Daoy (cell line): Measurements from ENCODE around the gene MISFA. TPM values are rescaled to one million over a fixed set of nuclear protein-coding genes. Genes with fewer than 3 reads are reported as not detected.
"Not testable (repeated sequence)": the region's sequence is repeated elsewhere in the genome, so short reads cannot be mapped to it uniquely, and the experiment has no call there.

Experiments used
- DNase-seq: peaks from one replicate; pipeline ENCODE4 v3.0.0-alpha.2; 2015; ENCODE audit warnings: low read depth
- total RNA-seq: library from RNA; depleted of rRNA; stranded (reverse); fragments of >200 nt; shearing (Covaris generic); gene quantifications from 2 replicates; pipeline ENCODE4 v1.2.3, GENCODE V29; 2014; rRNA removed

The MISFA gene
- 0.63 and 6.4 TPM in 2 replicates for total RNA-seq

- no peak for DNase-seq
These were observed at the start of gene MISFA for GRCh38 chr11:18599739-18600230. Gene MISFA, plus strand, starts transcription at chr11:18599789. Its CDS starts 140 bp downstream, at chr11:18599929.

- DNase-seq, result no peak
These were observed 36.4 kb upstream of the MISFA start for GRCh38 chr11:18563090-18563730.

GRCh38 chr11:18564149-18564548 lies 35.4 kb upstream of the MISFA start:
- DNase-seq, result no peak

GRCh38 chr11:18566406-18566805 lies 33.2 kb upstream of the MISFA start:
- DNase-seq, result no peak

GRCh38 chr11:18567081-18567480 lies 32.5 kb upstream of the MISFA start:
- DNase-seq, result no peak

GRCh38 chr11:18575361-18575760 lies 24.2 kb upstream of the MISFA start:
- DNase-seq, result no peak

- no peak for DNase-seq
These were observed 20.5 kb upstream of the MISFA start for GRCh38 chr11:18578975-18579598.

- no peak for DNase-seq
These were observed 19.3 kb upstream of the MISFA start for GRCh38 chr11:18580113-18580766.

GRCh38 chr11:18581825-18582224 lies 17.8 kb upstream of the MISFA start:
- no peak for DNase-seq

- DNase-seq, result peak; percentile 90
These were observed 11.0 kb upstream of the MISFA start, which contains the start of gene UEVLD for GRCh38 chr11:18588297-18589252. Gene UEVLD, minus strand, starts transcription at chr11:18588734. Its CDS starts 80 bp downstream, at chr11:18588654.

- no peak for DNase-seq
These were observed 9.0 kb upstream of the MISFA start for GRCh38 chr11:18590571-18590970.

- DNase-seq, result not testable (repeated sequence)
These were observed 5.5 kb upstream of the MISFA start for GRCh38 chr11:18594088-18594487.

- DNase-seq, result no peak
These were observed 4.4 kb upstream of the MISFA start for GRCh38 chr11:18594999-18595749.

- no peak for DNase-seq
These were observed 1.5 kb downstream of the MISFA start for GRCh38 chr11:18600915-18601569.

GRCh38 chr11:18608376-18608775 lies 8.8 kb downstream of the MISFA start:
- no peak for DNase-seq

- no peak for DNase-seq
These were observed 11.6 kb downstream of the MISFA start for GRCh38 chr11:18611196-18611595.

GRCh38 chr11:18612394-18612793 lies 12.8 kb downstream of the MISFA start:
- no peak for DNase-seq

GRCh38 chr11:18614667-18615066 lies 15.1 kb downstream of the MISFA start:
- DNase-seq, result no peak

- no peak for DNase-seq
These were observed 16.2 kb downstream of the MISFA start for GRCh38 chr11:18615628-18616392.
